GM10266 (cell line): Measurements from ENCODE around the gene APLP1.
A peak's percentile ranks its signal among the peaks of the same experiment; 100 is the strongest.

Experiments
- DNase-seq: peaks from one replicate; pipeline ENCODE4 v3.0.0; 2012; ENCODE audit errors: extremely low spot score
- TF ChIP-seq, protein P1 (sequence below): IDR thresholded peaks from 2 replicates; pipeline ENCODE4 v1.5.1; 2012; ENCODE audit warnings: mild to moderate bottlenecking, low read depth; ENCODE audit not compliant: control insufficient read depth, insufficient read depth; ENCODE audit errors: missing control alignments

The APLP1 gene

GRCh38 chr19:35874392-35874930, 6.1 kb downstream of the APLP1 start:
- DNase-seq: no peak
- TF ChIP-seq, protein P1, sequence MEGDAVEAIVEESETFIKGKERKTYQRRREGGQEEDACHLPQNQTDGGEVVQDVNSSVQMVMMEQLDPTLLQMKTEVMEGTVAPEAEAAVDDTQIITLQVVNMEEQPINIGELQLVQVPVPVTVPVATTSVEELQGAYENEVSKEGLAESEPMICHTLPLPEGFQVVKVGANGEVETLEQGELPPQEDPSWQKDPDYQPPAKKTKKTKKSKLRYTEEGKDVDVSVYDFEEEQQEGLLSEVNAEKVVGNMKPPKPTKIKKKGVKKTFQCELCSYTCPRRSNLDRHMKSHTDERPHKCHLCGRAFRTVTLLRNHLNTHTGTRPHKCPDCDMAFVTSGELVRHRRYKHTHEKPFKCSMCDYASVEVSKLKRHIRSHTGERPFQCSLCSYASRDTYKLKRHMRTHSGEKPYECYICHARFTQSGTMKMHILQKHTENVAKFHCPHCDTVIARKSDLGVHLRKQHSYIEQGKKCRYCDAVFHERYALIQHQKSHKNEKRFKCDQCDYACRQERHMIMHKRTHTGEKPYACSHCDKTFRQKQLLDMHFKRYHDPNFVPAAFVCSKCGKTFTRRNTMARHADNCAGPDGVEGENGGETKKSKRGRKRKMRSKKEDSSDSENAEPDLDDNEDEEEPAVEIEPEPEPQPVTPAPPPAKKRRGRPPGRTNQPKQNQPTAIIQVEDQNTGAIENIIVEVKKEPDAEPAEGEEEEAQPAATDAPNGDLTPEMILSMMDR: no peak

- no peak for DNase-seq
- TF ChIP-seq, protein P1: no peak
These were observed 10.7 kb downstream of the APLP1 start for GRCh38 chr19:35879068-35879467.

- DNase-seq: peak; percentile 86
- TF ChIP-seq, protein P1: no peak
These were observed 11.5 kb downstream of the APLP1 start for GRCh38 chr19:35879770-35880317.

GRCh38 chr19:35882114-35882832, 13.9 kb downstream of the APLP1 start:
- TF ChIP-seq, protein P1: peak; percentile 58
- peak; percentile 74 for DNase-seq

- TF ChIP-seq, protein P1: no peak
- no peak for DNase-seq
These were observed 15.5 kb downstream of the APLP1 start for GRCh38 chr19:35883882-35884281.

DNA sequence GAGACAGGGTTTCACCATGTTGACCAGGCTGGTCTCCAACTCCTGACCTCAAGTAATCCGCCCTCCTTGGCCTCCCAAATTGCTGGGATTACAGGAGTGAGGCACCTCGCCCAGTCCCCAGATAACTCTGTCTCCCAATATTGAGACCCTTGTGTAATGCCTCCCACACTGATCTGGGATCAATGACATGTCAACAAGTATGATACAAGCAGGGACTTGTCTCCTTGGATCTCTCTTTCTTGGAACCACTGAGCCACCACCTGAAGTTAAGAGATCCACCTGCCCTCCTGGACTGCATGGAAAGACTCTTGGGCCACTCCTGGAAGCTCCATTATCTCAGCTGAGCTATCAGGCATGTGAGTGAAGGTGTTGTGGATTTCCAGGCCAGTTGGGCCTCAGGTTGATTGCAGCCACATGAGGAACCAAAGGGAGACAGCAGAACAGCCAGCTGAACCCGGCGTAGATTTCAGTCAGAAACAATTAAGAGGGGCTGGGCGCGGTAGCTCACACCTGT, 16.9 kb downstream of the APLP1 start:
- no peak for DNase-seq
- TF ChIP-seq, protein P1: no peak

GRCh38 chr19:35885904-35886303, 17.5 kb downstream of the APLP1 start:
- TF ChIP-seq, protein P1: no peak
- no peak for DNase-seq
